SK-N-SH treated with all-trans-retinoic acid at 6 μM for 48 hours (cell line): ENCODE results near the gene SFT2D1.

Experiments used
- GLIS3 ChIP-seq: fragments of 250-450 bp; sonication (Bioruptor Pico); IDR thresholded peaks from 2 replicates; pipeline ENCODE4 v1.5.0; 2020; ENCODE audit warnings: mild to moderate bottlenecking, moderate library complexity
- OSR1 ChIP-seq: fragments of 250-450 bp; sonication (Bioruptor Pico); IDR thresholded peaks from 2 replicates; pipeline ENCODE4 v1.8.0; 2022; ENCODE audit warnings: moderate library complexity, mild to moderate bottlenecking, inconsistent platforms
- ZFP30 ChIP-seq: fragments of 450-650 bp; formaldehyde crosslinking; IDR thresholded peaks from 2 replicates; pipeline ENCODE4 v1.5.0; 2022; ENCODE audit warnings: mild to moderate bottlenecking, moderate library complexity
- TF ChIP-seq, protein P1 (sequence below): fragments of 250-450 bp; sonication (Bioruptor Pico); IDR thresholded peaks from 2 replicates; pipeline ENCODE4 v1.8.0; 2020; ENCODE audit warnings: mild to moderate bottlenecking, moderate library complexity, borderline replicate concordance
- TF ChIP-seq, protein P2 (sequence below): fragments of 250-450 bp; sonication (Bioruptor Pico); IDR thresholded peaks from 2 replicates; pipeline ENCODE4 v1.5.1; 2020; ENCODE audit warnings: low read depth, mild to moderate bottlenecking, moderate library complexity

DNA sequence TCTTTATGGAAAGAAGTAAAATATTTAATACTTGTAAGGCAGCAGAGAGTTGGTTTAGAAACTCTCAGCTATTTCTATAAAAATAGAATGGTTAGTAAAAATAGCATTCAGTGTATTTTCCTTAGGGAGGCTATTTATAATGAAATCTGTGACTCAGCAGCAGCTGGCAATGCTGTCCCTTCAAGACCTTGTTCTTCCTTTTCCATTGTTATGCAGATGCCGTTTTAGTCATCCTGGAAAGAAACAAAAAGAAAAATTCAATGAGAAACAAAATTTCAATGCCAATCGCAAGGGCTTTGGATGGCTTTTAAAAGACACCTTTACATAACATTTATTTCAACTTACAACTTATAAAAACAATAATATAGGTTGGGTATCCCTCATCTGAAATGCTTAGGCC is 22.9 kb upstream of the SFT2D1 start:
- TF ChIP-seq, protein P1, sequence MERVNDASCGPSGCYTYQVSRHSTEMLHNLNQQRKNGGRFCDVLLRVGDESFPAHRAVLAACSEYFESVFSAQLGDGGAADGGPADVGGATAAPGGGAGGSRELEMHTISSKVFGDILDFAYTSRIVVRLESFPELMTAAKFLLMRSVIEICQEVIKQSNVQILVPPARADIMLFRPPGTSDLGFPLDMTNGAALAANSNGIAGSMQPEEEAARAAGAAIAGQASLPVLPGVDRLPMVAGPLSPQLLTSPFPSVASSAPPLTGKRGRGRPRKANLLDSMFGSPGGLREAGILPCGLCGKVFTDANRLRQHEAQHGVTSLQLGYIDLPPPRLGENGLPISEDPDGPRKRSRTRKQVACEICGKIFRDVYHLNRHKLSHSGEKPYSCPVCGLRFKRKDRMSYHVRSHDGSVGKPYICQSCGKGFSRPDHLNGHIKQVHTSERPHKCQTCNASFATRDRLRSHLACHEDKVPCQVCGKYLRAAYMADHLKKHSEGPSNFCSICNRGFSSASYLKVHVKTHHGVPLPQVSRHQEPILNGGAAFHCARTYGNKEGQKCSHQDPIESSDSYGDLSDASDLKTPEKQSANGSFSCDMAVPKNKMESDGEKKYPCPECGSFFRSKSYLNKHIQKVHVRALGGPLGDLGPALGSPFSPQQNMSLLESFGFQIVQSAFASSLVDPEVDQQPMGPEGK (CRISPR knock-in tag), result no peak
- TF ChIP-seq GLIS3, result no peak
- TF ChIP-seq OSR1, result no peak
- no peak for TF ChIP-seq ZFP30 (CRISPR knock-in tag)
- TF ChIP-seq, protein P2, sequence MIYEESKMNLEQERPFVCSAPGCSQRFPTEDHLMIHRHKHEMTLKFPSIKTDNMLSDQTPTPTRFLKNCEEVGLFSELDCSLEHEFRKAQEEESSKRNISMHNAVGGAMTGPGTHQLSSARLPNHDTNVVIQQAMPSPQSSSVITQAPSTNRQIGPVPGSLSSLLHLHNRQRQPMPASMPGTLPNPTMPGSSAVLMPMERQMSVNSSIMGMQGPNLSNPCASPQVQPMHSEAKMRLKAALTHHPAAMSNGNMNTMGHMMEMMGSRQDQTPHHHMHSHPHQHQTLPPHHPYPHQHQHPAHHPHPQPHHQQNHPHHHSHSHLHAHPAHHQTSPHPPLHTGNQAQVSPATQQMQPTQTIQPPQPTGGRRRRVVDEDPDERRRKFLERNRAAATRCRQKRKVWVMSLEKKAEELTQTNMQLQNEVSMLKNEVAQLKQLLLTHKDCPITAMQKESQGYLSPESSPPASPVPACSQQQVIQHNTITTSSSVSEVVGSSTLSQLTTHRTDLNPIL (CRISPR knock-in tag), result no peak
